Keratinocyte (primary cell): ENCODE results near the gene DNAJB8. TPM values are rescaled to one million over a fixed set of nuclear protein-coding genes. Genes with fewer than 3 reads are reported as not detected.

Experiments
- DNase-seq: peaks from one replicate; pipeline ENCODE4 v3.0.0-alpha.2; 2011; ENCODE audit warnings: low read depth, missing footprints, low spot score
- FAIRE-seq: peaks from 2 replicates; lab custom pipeline; 2011; peaks lifted over from hg19 to GRCh38; lab: Jason Lieb, UNC
- H2AFZ ChIP-seq: 2 replicates; pipeline ENCODE4 v1.6.0; 2012; ENCODE audit warnings: low read length, control low read depth, inconsistent platforms; ENCODE audit not compliant: control insufficient read depth
- H3K27ac ChIP-seq: 2 replicates; pipeline ENCODE4 v1.5.1; 2011; ENCODE audit warnings: low read length; ENCODE audit not compliant: control insufficient read depth, insufficient read depth
- H3K27me3 ChIP-seq: 3 replicates; pipeline ENCODE4 v1.6.0; 2011; ENCODE audit warnings: low read length; ENCODE audit not compliant: control insufficient read depth, insufficient read depth; ENCODE audit errors: extremely low read depth
- H3K36me3 ChIP-seq, 2 experiments: 2 replicates in 1 of 2; 3 replicates in 1 of 2; pipeline ENCODE4 v1.5.1; 2011; ENCODE audit warnings: low read length in 2 of 2, mild to moderate bottlenecking in 1 of 2; ENCODE audit not compliant: control insufficient read depth in 2 of 2, insufficient read depth in 2 of 2; ENCODE audit errors: extremely low read depth in 1 of 2
- H3K4me1 ChIP-seq: 3 replicates; pipeline ENCODE4 v1.5.1; 2011; ENCODE audit warnings: low read length; ENCODE audit not compliant: control insufficient read depth, insufficient read depth; ENCODE audit errors: extremely low read depth
- H3K4me2 ChIP-seq: 3 replicates; pipeline ENCODE4 v1.6.0; 2011; ENCODE audit warnings: low read depth, low read length; ENCODE audit not compliant: control insufficient read depth, insufficient read depth; ENCODE audit errors: extremely low read depth
- H3K4me3 ChIP-seq, 3 experiments: fragments of 200-600 bp in 1 of 3; sonication (generic) in 1 of 3; 2 replicates in 2 of 3; 3 replicates in 1 of 3; pipeline ENCODE4 v1.5.1; 2011 to 2016; ENCODE audit warnings: low read length in 3 of 3, mild to moderate bottlenecking in 3 of 3, control low read depth in 2 of 3, inconsistent platforms in 1 of 3, low read depth in 1 of 3, mixed read lengths in 1 of 3, mixed run types in 1 of 3, moderate library complexity in 1 of 3; ENCODE audit not compliant: control insufficient read depth in 2 of 3, insufficient read depth in 2 of 3; ENCODE audit errors: extremely low read depth in 1 of 3
- H3K79me2 ChIP-seq: 2 replicates; pipeline ENCODE4 v1.6.0; 2012; ENCODE audit warnings: low read length; ENCODE audit not compliant: control insufficient read depth, insufficient read depth
- H3K9ac ChIP-seq: 3 replicates; pipeline ENCODE4 v1.6.0; 2011; ENCODE audit warnings: low read length; ENCODE audit not compliant: control insufficient read depth, insufficient read depth; ENCODE audit errors: extremely low read depth
- H3K9me1 ChIP-seq: 3 replicates; pipeline ENCODE4 v1.6.0; 2011; ENCODE audit warnings: low read length; ENCODE audit not compliant: control insufficient read depth, insufficient read depth; ENCODE audit errors: extremely low read depth
- H3K9me3 ChIP-seq: 2 replicates; pipeline ENCODE4 v1.5.1; 2012; ENCODE audit warnings: low read depth, low read length; ENCODE audit not compliant: control insufficient read depth
- H4K20me1 ChIP-seq: 3 replicates; pipeline ENCODE4 v1.6.0; 2011; ENCODE audit warnings: low read length; ENCODE audit not compliant: control insufficient read depth, insufficient read depth; ENCODE audit errors: extremely low read depth
- EZH2 ChIP-seq: IDR thresholded peaks from one replicate; pipeline ENCODE4 v1.6.1; 2012; ENCODE audit warnings: inconsistent platforms, mild to moderate bottlenecking, low read length, moderate library complexity
- dilution Hi-C: fragments of 300-500 bp; cut with MboI; formaldehyde crosslinking; loops from one replicate; pipeline ENCODE4 v1.7.0; 2020; ENCODE audit warnings: low sequenced_read_pairs; ENCODE audit not compliant: extremely low pct_ligation_motif_present
- polyA plus RNA-seq, 5 experiments: library from polyadenylated mRNA; depleted of rRNA in 3 of 5; stranded (reverse) in 3 of 5; stranded (forward) in 1 of 5; unstranded in 1 of 5; fragments of >200 nt; gene quantifications; 1 replicate in 1 of 5; 2 replicates in 3 of 5; 3 replicates in 1 of 5; pipeline versions ENCODE4 v1.2.1 to v1.2.3, GENCODE V29; 2011 to 2012; ENCODE audit warnings: missing spikeins in 2 of 5, low read depth in 1 of 5, low replicate concordance in 1 of 5
- TF ChIP-seq, protein P1 (sequence below), 3 experiments: IDR thresholded peaks in 1 of 3; conservative IDR thresholded peaks in 1 of 3; optimal IDR thresholded peaks in 1 of 3; 2 replicates in 2 of 3; 3 replicates in 1 of 3; pipeline versions ENCODE3 to v1.5.1; 2011; ENCODE audit warnings: low read length in 3 of 3, mild to moderate bottlenecking in 3 of 3, moderate library complexity in 2 of 3, control low read depth in 1 of 3, inconsistent platforms in 1 of 3; ENCODE audit not compliant: insufficient read depth in 2 of 3; ENCODE audit errors: extremely low read depth in 1 of 3

Gene DNAJB8
- polyA plus RNA-seq, 1 donor (not counting 4 experiments of a cell fraction or from before 2014, with no cell fraction given), result not detected

DNA sequence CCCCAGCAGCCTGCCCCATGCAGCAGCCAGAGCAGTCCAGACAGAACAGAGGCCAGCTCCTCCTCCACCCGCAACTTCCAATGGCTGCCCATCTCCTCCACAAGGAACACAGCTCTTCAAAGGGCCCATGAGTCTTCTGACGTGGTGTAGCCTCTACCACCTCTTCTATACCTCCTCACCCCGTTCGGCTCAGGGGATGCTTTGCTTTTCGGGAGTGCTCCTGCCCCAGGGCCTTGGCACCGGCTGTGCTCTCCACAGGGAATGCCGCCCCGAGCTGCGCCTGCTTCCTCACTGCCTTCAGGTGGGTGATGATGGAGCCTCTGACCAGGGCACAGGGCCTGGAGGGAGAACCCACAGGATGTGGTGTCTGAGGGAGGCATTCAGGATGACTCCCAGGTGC, 14.6 kb downstream of the DNAJB8 start:
- H3K4me1 ChIP-seq, result no peaks in the 10 kb centered on the region
- no peak for DNase-seq

DNA sequence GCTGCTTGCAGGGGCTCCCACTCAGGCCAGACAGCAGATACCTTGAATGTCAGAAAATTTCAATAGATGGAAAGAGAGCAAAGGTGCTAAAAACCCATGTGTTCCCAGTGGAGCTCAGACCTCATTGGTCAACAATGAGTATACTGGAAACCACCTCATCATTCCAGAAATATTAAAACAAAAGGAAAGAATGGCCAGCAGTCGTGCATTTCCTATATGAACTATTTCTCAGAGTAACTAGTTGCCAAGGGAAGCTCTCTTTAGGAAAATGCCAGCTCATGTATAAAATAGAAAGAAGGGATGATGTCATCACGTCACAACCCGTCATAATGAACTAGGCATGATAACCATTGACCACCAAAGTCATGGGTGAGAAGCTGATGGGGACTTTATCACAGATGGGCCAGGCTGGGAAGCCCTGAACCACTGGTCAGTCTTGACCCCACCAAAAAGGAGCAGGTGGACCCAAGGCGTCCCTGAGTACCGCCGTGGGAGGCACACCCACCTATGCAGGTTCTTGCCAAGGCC, 17.5 kb downstream of the DNAJB8 start:
- Histone ChIP-seq H3K9me1 (no peaks in the 10 kb centered on the region), H3K4me1 (no peaks in the 10 kb centered on the region), H3K4me2 (no peak overlapping the region), H3K9ac (no peak overlapping the region), H3K36me3 (no peaks in the 10 kb centered on the region), H3K79me2 (no peaks in the 10 kb centered on the region), H3K27ac (no peak overlapping the region), H3K27me3 (peaks cover 17% of the 10 kb centered on the region), H2AFZ (no peak overlapping the region), H3K9me3 (no peaks in the 10 kb centered on the region), H4K20me1 (no peaks in the 10 kb centered on the region), H3K4me3 (no peak overlapping the region)
- DNase-seq, result no peak
- dilution Hi-C loops, result no loop called here
- no peak for FAIRE-seq
- no peak for TF ChIP-seq EZH2
- TF ChIP-seq, protein P1, sequence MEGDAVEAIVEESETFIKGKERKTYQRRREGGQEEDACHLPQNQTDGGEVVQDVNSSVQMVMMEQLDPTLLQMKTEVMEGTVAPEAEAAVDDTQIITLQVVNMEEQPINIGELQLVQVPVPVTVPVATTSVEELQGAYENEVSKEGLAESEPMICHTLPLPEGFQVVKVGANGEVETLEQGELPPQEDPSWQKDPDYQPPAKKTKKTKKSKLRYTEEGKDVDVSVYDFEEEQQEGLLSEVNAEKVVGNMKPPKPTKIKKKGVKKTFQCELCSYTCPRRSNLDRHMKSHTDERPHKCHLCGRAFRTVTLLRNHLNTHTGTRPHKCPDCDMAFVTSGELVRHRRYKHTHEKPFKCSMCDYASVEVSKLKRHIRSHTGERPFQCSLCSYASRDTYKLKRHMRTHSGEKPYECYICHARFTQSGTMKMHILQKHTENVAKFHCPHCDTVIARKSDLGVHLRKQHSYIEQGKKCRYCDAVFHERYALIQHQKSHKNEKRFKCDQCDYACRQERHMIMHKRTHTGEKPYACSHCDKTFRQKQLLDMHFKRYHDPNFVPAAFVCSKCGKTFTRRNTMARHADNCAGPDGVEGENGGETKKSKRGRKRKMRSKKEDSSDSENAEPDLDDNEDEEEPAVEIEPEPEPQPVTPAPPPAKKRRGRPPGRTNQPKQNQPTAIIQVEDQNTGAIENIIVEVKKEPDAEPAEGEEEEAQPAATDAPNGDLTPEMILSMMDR (optimal IDR thresholded peaks at IDR 0.05 in 1 of 3, IDR thresholded peaks at IDR 0.05 in 1 of 3, conservative IDR thresholded peaks at IDR 0.05 in 1 of 3; ENCODE audit: extremely low read depth in 1 of 3, insufficient read depth in 2 of 3, low read length in 3 of 3), result no peak

More for the DNA sequence above, 14.6 kb downstream of the DNAJB8 start:
- no peak overlapping the region for H3K9ac ChIP-seq
- H3K27ac ChIP-seq, result no peak overlapping the region
- FAIRE-seq, result no peak
- H3K9me3 ChIP-seq, result no peaks in the 10 kb centered on the region
- peaks cover 46% of the 10 kb centered on the region for H3K27me3 ChIP-seq
- H3K4me2 ChIP-seq, result no peak overlapping the region
- dilution Hi-C loops, result no loop called here
- no peaks in the 10 kb centered on the region for H3K36me3 ChIP-seq
- no peaks in the 10 kb centered on the region for H3K79me2 ChIP-seq
- no peak overlapping the region for H2AFZ ChIP-seq
- no peak for TF ChIP-seq EZH2
- TF ChIP-seq, protein P1 (optimal IDR thresholded peaks at IDR 0.05 in 1 of 3, IDR thresholded peaks at IDR 0.05 in 1 of 3, conservative IDR thresholded peaks at IDR 0.05 in 1 of 3; ENCODE audit: extremely low read depth in 1 of 3, insufficient read depth in 2 of 3, low read length in 3 of 3), result no peak
- no peaks in the 10 kb centered on the region for H3K9me1 ChIP-seq
- H3K4me3 ChIP-seq, result no peak overlapping the region
- no peaks in the 10 kb centered on the region for H4K20me1 ChIP-seq
